ENCODE measurements around the gene OR13J1.

GRCh38 chr9:35835216-35835632 is 35.0 kb downstream of the OR13J1 start:
- no peak for TF ChIP-seq EZH2 (IDR thresholded peaks at IDR 0.05; ENCODE audit: borderline replicate concordance, low read depth, low read length, poor library complexity, severe bottlenecking)
- peak; percentile 54 for TF ChIP-seq CTCF (conservative IDR thresholded peaks at IDR 0.05; ENCODE audit: low read depth, low read length)

Data from A673 (cell line).